Stimulated activated CD4-positive, alpha-beta T cell treated with anti-CD3 and anti-CD28 coated beads, Interleukin-4, amount 100 ng/mL, for 1 hour (primary cell): Measurements from ENCODE around the gene JAK3.
"Not testable (repeated sequence)": the region's sequence is repeated elsewhere in the genome, so short reads cannot be mapped to it uniquely, and the experiment has no call there.

ENCODE experiments used
- DNase-seq: peaks from one replicate; pipeline ENCODE4 v3.0.0-alpha.2; 2020

The JAK3 gene

GRCh38 chr19:17802137-17802858 lies 45.5 kb downstream of the JAK3 start:
- DNase-seq = no peak

- DNase-seq = not testable (repeated sequence)
Observed at GRCh38 chr19:17798599-17798998, 49.2 kb downstream of the JAK3 start.

GRCh38 chr19:17797424-17798201 lies 50.2 kb downstream of the JAK3 start:
- peak; percentile 37 for DNase-seq

- DNase-seq = no peak
Observed at GRCh38 chr19:17796838-17797423, 50.9 kb downstream of the JAK3 start.

- DNase-seq = no peak
Observed at GRCh38 chr19:17796013-17796837, 51.6 kb downstream of the JAK3 start.

- no peak for DNase-seq
Observed at GRCh38 chr19:17795495-17795856, 52.3 kb downstream of the JAK3 start.

- peak; percentile 24 for DNase-seq
Observed at GRCh38 chr19:17794731-17795494, 52.9 kb downstream of the JAK3 start, which contains the start of gene B3GNT3. Gene B3GNT3, plus strand, starts transcription at chr19:17795138. Its CDS starts 12,670 bp downstream, at chr19:17807808.

- no peak for DNase-seq
Observed at GRCh38 chr19:17794412-17794730, 53.4 kb downstream of the JAK3 start.

GRCh38 chr19:17790059-17790780 lies 57.6 kb downstream of the JAK3 start:
- DNase-seq = no peak

- no peak for DNase-seq
Observed at GRCh38 chr19:17788632-17789031, 59.1 kb downstream of the JAK3 start.

GRCh38 chr19:17787274-17787913 lies 60.4 kb downstream of the JAK3 start:
- DNase-seq = no peak

GRCh38 chr19:17784201-17785008 lies 63.4 kb downstream of the JAK3 start:
- peak; percentile 72 for DNase-seq

GRCh38 chr19:17783721-17784120 lies 64.1 kb downstream of the JAK3 start:
- DNase-seq = not testable (repeated sequence)

- no peak for DNase-seq
Observed at GRCh38 chr19:17780781-17781180, 67.0 kb downstream of the JAK3 start.

- no peak for DNase-seq
Observed at GRCh38 chr19:17778968-17779929, 68.5 kb downstream of the JAK3 start.

GRCh38 chr19:17778251-17778967 lies 69.4 kb downstream of the JAK3 start:
- peak; percentile 42 for DNase-seq

- not testable (repeated sequence) for DNase-seq
Observed at GRCh38 chr19:17777840-17778239, 69.9 kb downstream of the JAK3 start.
